HEK293 (cell line): ENCODE results near the gene CCDC144A.

Source experiments
- CTCF ChIA-PET: fragments of 350-600 bp; formaldehyde crosslinking; extraction: SDS; loops from one replicate; lab custom pipeline; 2021; ENCODE audit warnings: antibody characterized with exemption; lab: Yijun Ruan, JAX
- POLR2A ChIA-PET: fragments of 300-600 bp; formaldehyde crosslinking; extraction: SDS; loops from one replicate; lab custom pipeline; 2020; ENCODE audit warnings: antibody characterized with exemption, inconsistent platforms; lab: Yijun Ruan, JAX
- H3K27ac ChIP-seq: fragments of 200-500 bp; sonication (Bioruptor generic); 2 replicates; pipeline ENCODE4 v1.5.1; 2014; ENCODE audit warnings: low read depth, low read length, control low read depth, inconsistent platforms; ENCODE audit errors: extremely low read depth
- H3K36me3 ChIP-seq, 2 experiments: fragments of 200-500 bp in 1 of 2; sonication (Bioruptor generic) in 1 of 2; 1 replicate in 1 of 2; 2 replicates in 1 of 2; pipeline ENCODE4 v1.5.1; 2014 to 2017; ENCODE audit warnings: inconsistent platforms in 2 of 2, low read length in 2 of 2; ENCODE audit not compliant: control insufficient read depth in 2 of 2, insufficient read depth in 1 of 2
- H3K4me1 ChIP-seq: fragments of 200-500 bp; sonication (Bioruptor generic); 2 replicates; pipeline ENCODE4 v1.5.1; 2014; ENCODE audit warnings: mild to moderate bottlenecking, low read length, inconsistent platforms; ENCODE audit not compliant: control insufficient read depth, insufficient read depth
- H3K4me3 ChIP-seq: 2 replicates; pipeline ENCODE4 v1.5.1; 2011; ENCODE audit warnings: low read depth, mild to moderate bottlenecking, control low read depth, low read length, moderate library complexity
- H3K9me3 ChIP-seq: fragments of 200-500 bp; sonication (Bioruptor generic); 2 replicates; pipeline ENCODE4 v1.5.1; 2014; ENCODE audit warnings: low read depth, low read length, inconsistent platforms; ENCODE audit not compliant: control insufficient read depth, insufficient read depth
- BCL11A ChIP-seq: fragments of 450-650 bp; formaldehyde crosslinking; IDR thresholded peaks from 2 replicates; pipeline ENCODE4 v1.5.1; 2016; ENCODE audit warnings: low read depth, missing biosample characterization, missing genetic modification characterization
- GLI2 ChIP-seq: fragments of 450-650 bp; formaldehyde crosslinking; IDR thresholded peaks from 2 replicates; pipeline ENCODE4; 2017; ENCODE audit warnings: missing biosample characterization, missing genetic modification characterization, low read depth, borderline replicate concordance
- MYNN ChIP-seq: fragments of 450-650 bp; formaldehyde crosslinking; IDR thresholded peaks from 2 replicates; pipeline ENCODE4 v1.5.1; 2016; ENCODE audit warnings: missing biosample characterization, missing genetic modification characterization, borderline replicate concordance
- OSR2 ChIP-seq: fragments of 450-650 bp; formaldehyde crosslinking; IDR thresholded peaks from 2 replicates; pipeline ENCODE4 v1.5.1; 2016; ENCODE audit warnings: missing biosample characterization, missing genetic modification characterization
- SCRT1 ChIP-seq: fragments of 450-650 bp; formaldehyde crosslinking; IDR thresholded peaks from 2 replicates; pipeline ENCODE4 v1.5.1; 2016; ENCODE audit warnings: missing biosample characterization, missing genetic modification characterization, borderline replicate concordance
- YY2 ChIP-seq: fragments of 450-650 bp; formaldehyde crosslinking; IDR thresholded peaks from 2 replicates; pipeline ENCODE4 v1.5.1; 2016; ENCODE audit warnings: missing biosample characterization, missing genetic modification characterization
- ZBTB20 ChIP-seq: fragments of 450-650 bp; formaldehyde crosslinking; IDR thresholded peaks from 2 replicates; pipeline ENCODE4 v1.5.1; 2016; ENCODE audit warnings: missing biosample characterization, missing genetic modification characterization
- ZFP41 ChIP-seq: fragments of 450-650 bp; formaldehyde crosslinking; IDR thresholded peaks from 2 replicates; pipeline ENCODE4 v1.5.1; 2016; ENCODE audit warnings: missing biosample characterization, missing genetic modification characterization, borderline replicate concordance
- ZNF140 ChIP-seq: fragments of 450-650 bp; formaldehyde crosslinking; IDR thresholded peaks from 2 replicates; pipeline ENCODE4 v1.5.1; 2016; ENCODE audit warnings: missing biosample characterization, missing genetic modification characterization
- ZNF19 ChIP-seq: fragments of 450-650 bp; formaldehyde crosslinking; IDR thresholded peaks from 2 replicates; pipeline ENCODE4; 2016; ENCODE audit warnings: missing biosample characterization, missing genetic modification characterization, low read depth
- ZNF302 ChIP-seq: fragments of 450-650 bp; formaldehyde crosslinking; IDR thresholded peaks from 2 replicates; pipeline ENCODE4 v1.5.1; 2016; ENCODE audit warnings: missing biosample characterization, missing genetic modification characterization, low read depth
- ZNF324 ChIP-seq: fragments of 450-650 bp; formaldehyde crosslinking; IDR thresholded peaks from 2 replicates; pipeline ENCODE4 v1.5.1; 2016; ENCODE audit warnings: missing biosample characterization, missing genetic modification characterization
- ZNF341 ChIP-seq: fragments of 450-650 bp; formaldehyde crosslinking; IDR thresholded peaks from 2 replicates; pipeline ENCODE4; 2016; ENCODE audit warnings: low read depth, missing biosample characterization, missing genetic modification characterization
- ZNF366 ChIP-seq: fragments of 450-650 bp; formaldehyde crosslinking; conservative IDR thresholded peaks from 2 replicates; pipeline ENCODE4 v1.5.1; 2016; ENCODE audit warnings: missing biosample characterization, missing genetic modification characterization
- ZNF426 ChIP-seq: fragments of 450-650 bp; formaldehyde crosslinking; IDR thresholded peaks from 2 replicates; pipeline ENCODE4 v1.5.1; 2017; ENCODE audit warnings: missing biosample characterization, missing genetic modification characterization, mild to moderate bottlenecking, inconsistent platforms, moderate library complexity
- ZNF514 ChIP-seq: fragments of 450-650 bp; formaldehyde crosslinking; IDR thresholded peaks from 2 replicates; pipeline ENCODE4 v1.5.1; 2016; ENCODE audit warnings: missing biosample characterization, missing genetic modification characterization
- ZNF561 ChIP-seq: fragments of 450-650 bp; IDR thresholded peaks from 2 replicates; pipeline ENCODE4 v1.5.1; 2018; ENCODE audit warnings: missing biosample characterization, missing genetic modification characterization, borderline replicate concordance
- ZNF610 ChIP-seq: fragments of 450-650 bp; formaldehyde crosslinking; IDR thresholded peaks from 2 replicates; pipeline ENCODE4 v1.5.1; 2016; ENCODE audit warnings: missing biosample characterization, missing genetic modification characterization, borderline replicate concordance
- ZNF626 ChIP-seq: fragments of 450-650 bp; sonication (Bioruptor Pico); formaldehyde crosslinking; IDR thresholded peaks from 2 replicates; pipeline ENCODE4 v1.5.1; 2018; ENCODE audit warnings: missing biosample characterization, missing genetic modification characterization, inconsistent platforms
- ZNF658 ChIP-seq: fragments of 450-650 bp; formaldehyde crosslinking; IDR thresholded peaks from 2 replicates; pipeline ENCODE4; 2016; ENCODE audit warnings: missing biosample characterization, missing genetic modification characterization
- ZNF76 ChIP-seq: fragments of 450-650 bp; formaldehyde crosslinking; IDR thresholded peaks from 2 replicates; pipeline ENCODE4; 2016; ENCODE audit warnings: low read depth, missing biosample characterization, missing genetic modification characterization, borderline replicate concordance
- ZNF843 ChIP-seq: fragments of 450-650 bp; formaldehyde crosslinking; IDR thresholded peaks from 2 replicates; pipeline ENCODE4 v1.5.1; 2016; ENCODE audit warnings: missing biosample characterization, missing genetic modification characterization
- TF ChIP-seq, protein P1 (sequence below): fragments of 450-650 bp; formaldehyde crosslinking; IDR thresholded peaks from 2 replicates; pipeline ENCODE4 v1.5.1; 2016; ENCODE audit warnings: missing biosample characterization, missing genetic modification characterization
- TF ChIP-seq, protein P2 (sequence below): fragments of 450-650 bp; formaldehyde crosslinking; IDR thresholded peaks from 2 replicates; pipeline ENCODE4 v1.5.1; 2016; ENCODE audit warnings: missing biosample characterization, missing genetic modification characterization, borderline replicate concordance
- TF ChIP-seq, protein P3 (sequence below): fragments of 450-650 bp; formaldehyde crosslinking; IDR thresholded peaks from 2 replicates; pipeline ENCODE4; 2016; ENCODE audit warnings: missing biosample characterization, missing genetic modification characterization

Gene CCDC144A

DNA sequence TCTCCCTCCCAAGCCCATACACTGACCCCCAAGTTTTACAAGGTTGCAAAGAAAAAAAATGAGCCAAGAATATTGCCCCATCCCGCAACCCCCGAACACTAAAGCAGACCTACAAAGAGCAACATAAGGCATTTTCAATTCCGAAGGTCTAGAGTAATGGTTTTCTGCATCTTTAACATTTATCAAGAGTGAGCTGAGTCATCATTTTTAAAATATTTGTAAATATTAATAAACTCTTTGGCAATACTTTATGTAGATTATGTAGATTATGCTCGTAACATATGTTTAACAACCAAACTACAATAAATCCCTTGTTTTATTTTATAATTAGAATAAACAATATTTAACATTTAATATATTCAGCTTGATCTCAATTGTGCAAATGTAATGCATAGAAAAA is 37.8 kb upstream of the CCDC144A start:
- no peak overlapping the region for H3K27ac ChIP-seq
- H3K36me3 ChIP-seq: peaks cover 0 to 4% of the 10 kb centered on the region in 2 experiments; a peak in 2 of 3 replicates
- POLR2A ChIA-PET: interaction anchor here (1.5 to 1.6 kb wide), 2 partner anchors 12 to 21 kb away, joined by 3 to 4 read pairs; no protein-coding TSS in a partner anchor
- TF ChIP-seq ZNF514: no peak
- TF ChIP-seq ZNF302: no peak
- no peak for TF ChIP-seq SCRT1 (tag by site-specific recombination)
- TF ChIP-seq ZNF19 (tag by site-specific recombination): no peak
- no peak for TF ChIP-seq ZFP41 (tag by site-specific recombination)
- no peak for TF ChIP-seq ZNF658
- TF ChIP-seq BCL11A: no peak
- TF ChIP-seq, all 188 proteins: peak for 0
- Histone ChIP-seq H3K4me3 (no peak overlapping the region), H3K9me3 (no peaks in the 10 kb centered on the region), H3K4me1 (0 out of 2 replicates have a peak, but pooled peaks cover 6% of the 10 kb centered on the region)
- CTCF ChIA-PET: interaction anchor here (0.7 to 1.2 kb wide), 6 partner anchors 12 to 253 kb away, joined by 3 to 5 read pairs (median 3); no protein-coding TSS in a partner anchor

DNA sequence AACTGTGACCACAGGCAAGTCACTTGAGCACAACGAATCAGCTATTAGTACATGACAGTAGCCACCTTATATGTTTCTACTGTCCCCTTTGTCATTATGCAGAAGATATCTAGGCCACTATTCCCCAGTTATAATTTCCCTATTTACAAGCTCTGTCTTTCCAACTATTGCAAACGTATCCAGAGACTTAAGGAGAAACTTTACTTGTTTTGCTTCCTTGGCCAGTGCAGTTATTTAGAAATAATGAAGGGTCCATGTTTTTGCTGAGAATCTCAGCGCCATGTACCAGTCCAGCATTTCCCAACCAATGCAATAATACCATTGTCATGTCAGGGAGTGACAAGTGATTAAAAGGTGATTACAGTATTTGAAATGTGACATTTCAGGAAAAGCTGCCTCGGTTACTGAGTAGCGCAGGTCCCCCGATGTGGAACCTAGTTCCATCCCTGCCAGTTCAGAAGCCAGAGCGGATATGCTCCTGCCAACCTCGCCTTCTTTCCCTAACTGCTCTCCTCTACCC is 37.1 kb upstream of the CCDC144A start:
- Histone ChIP-seq H3K9me3 (no peaks in the 10 kb centered on the region), H3K4me1 (0 out of 2 replicates have a peak, but pooled peaks cover 6% of the 10 kb centered on the region)
- CTCF ChIA-PET: interaction anchor here (0.6 to 1.2 kb wide), 4 partner anchors 14 to 252 kb away, joined by 3 to 4 read pairs (median 3); no protein-coding TSS in a partner anchor
- TF ChIP-seq ZNF140 (tag by site-specific recombination): no peak
- no peak for TF ChIP-seq ZNF626 (tag by site-specific recombination)
- TF ChIP-seq, protein P1, sequence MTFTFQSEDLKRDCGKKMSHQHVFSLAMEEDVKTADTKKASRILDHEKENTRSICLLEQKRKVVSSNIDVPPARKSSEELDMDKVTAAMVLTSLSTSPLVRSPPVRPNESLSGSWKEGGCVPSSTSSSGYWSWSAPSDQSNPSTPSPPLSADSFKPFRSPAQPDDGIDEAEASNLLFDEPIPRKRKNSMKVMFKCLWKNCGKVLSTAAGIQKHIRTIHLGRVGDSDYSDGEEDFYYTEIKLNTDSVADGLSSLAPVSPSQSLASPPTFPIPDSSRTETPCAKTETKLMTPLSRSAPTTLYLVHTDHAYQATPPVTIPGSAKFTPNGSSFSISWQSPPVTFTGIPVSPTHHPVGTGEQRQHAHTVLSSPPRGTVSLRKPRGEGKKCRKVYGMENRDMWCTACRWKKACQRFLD (tag by site-specific recombination): no peak
- peak; percentile 34; the same call in 1 of the 2 replicates for TF ChIP-seq OSR2 (tag by site-specific recombination)
- no peak for TF ChIP-seq ZNF426 (tag by site-specific recombination)
- no peak for TF ChIP-seq MYNN (tag by site-specific recombination)
- TF ChIP-seq, protein P2, sequence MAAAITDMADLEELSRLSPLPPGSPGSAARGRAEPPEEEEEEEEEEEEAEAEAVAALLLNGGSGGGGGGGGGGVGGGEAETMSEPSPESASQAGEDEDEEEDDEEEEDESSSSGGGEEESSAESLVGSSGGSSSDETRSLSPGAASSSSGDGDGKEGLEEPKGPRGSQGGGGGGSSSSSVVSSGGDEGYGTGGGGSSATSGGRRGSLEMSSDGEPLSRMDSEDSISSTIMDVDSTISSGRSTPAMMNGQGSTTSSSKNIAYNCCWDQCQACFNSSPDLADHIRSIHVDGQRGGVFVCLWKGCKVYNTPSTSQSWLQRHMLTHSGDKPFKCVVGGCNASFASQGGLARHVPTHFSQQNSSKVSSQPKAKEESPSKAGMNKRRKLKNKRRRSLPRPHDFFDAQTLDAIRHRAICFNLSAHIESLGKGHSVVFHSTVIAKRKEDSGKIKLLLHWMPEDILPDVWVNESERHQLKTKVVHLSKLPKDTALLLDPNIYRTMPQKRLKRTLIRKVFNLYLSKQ: no peak
- TF ChIP-seq ZNF561 (tag by site-specific recombination): no peak
- TF ChIP-seq, all 188 proteins: peak for 1
- Histone ChIP-seq H3K27ac (peak overlapping the region; percentile 93), H3K36me3 (peaks cover 0 to 3% of the 10 kb centered on the region in 2 experiments; a peak in 2 of 3 replicates), H3K4me3 (peak overlapping the region; percentile 71)
- POLR2A ChIA-PET: interaction anchor here (1.5 to 1.6 kb wide), 2 partner anchors 11 to 22 kb away, joined by 3 to 4 read pairs; no protein-coding TSS in a partner anchor

DNA sequence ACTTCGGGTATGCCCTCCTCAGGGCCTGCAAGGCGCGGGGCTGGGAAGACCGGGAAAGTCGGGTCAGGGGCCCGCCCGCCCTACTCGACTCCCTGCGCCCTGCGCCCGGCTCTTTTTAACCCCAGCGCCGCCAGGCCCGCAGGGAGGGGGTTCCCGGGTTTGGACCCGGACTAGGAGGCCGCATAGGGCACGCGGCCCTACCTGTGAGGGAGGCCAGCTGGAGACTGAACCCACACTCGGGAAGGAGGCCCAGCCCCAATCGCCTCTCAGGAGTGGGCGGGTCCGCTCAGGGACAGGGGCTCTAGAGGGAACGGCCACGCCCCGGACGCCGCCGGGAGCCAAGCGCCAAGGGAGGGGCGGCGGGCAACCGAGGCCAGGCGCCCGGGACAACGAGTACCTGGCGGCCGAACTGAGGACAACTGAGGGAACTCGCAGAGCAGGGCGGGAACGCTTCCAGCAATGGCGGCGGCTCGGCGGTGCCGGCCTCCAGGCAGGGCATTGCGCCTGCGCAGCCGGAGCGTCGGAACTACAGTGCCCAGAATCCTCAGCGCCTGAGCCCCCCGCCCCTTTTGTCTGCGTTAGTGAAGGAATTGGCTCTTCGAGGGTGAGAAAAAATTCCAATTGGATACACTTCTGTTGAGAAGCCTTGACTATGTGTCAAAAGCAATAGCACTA is 36.5 kb upstream of the CCDC144A start, which contains the start of gene ZNF624:
TSS of gene ZNF624 (minus strand) at position 484 of the 675 bp plus-strand sequence.
- ChIA-PET POLR2A (interaction anchor here (0.6 to 1.6 kb wide), 5 partner anchors 10 to 232 kb away, joined by 3 to 5 read pairs (median 3); no protein-coding TSS in a partner anchor), CTCF (interaction anchor here (0.6 to 1.2 kb wide), 4 partner anchors 14 to 205 kb away, joined by 3 to 4 read pairs (median 4); no protein-coding TSS in a partner anchor)
- H3K27ac ChIP-seq: peak within 1 kb of the TSS; percentile 93
- H3K36me3 ChIP-seq: peaks cover 0 to 3% of the 10 kb centered on the region in 2 experiments; a peak in 2 of 3 replicates
- peak within 1 kb of the TSS; percentile 71 for H3K4me3 ChIP-seq
- no peaks in the 10 kb centered on the region for H3K9me3 ChIP-seq
- 0 out of 2 replicates have a peak, but pooled peaks cover 6% of the 10 kb centered on the region for H3K4me1 ChIP-seq
- TF ChIP-seq ZNF341: peak; percentile 42
- 0 out of 2 replicates have a peak, but pooled peaks have one; percentile 27 for TF ChIP-seq ZNF843 (tag by site-specific recombination)
- 0 out of 2 replicates have a peak, but pooled peaks have one; percentile 22 for TF ChIP-seq ZNF610 (tag by site-specific recombination)
- TF ChIP-seq ZNF324: no peak
- peak; percentile 96 for TF ChIP-seq ZBTB20
- TF ChIP-seq YY2 (tag by site-specific recombination): peak; percentile 87
- no peak for TF ChIP-seq ZNF426 (tag by site-specific recombination)
- TF ChIP-seq, protein P3, sequence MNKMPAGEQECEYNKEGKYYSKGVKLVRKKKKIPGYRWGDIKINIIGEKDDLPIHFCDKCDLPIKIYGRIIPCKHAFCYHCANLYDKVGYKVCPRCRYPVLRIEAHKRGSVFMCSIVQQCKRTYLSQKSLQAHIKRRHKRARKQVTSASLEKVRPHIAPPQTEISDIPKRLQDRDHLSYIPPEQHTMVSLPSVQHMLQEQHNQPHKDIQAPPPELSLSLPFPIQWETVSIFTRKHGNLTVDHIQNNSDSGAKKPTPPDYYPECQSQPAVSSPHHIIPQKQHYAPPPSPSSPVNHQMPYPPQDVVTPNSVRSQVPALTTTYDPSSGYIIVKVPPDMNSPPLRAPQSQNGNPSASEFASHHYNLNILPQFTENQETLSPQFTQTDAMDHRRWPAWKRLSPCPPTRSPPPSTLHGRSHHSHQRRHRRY (tag by site-specific recombination): no peak
- TF ChIP-seq ZFP41 (tag by site-specific recombination): no peak
- TF ChIP-seq GLI2 (tag by site-specific recombination): no peak
- TF ChIP-seq ZNF366 (tag by site-specific recombination): no peak
- TF ChIP-seq ZNF76: peak; percentile 96
